Ishikawa (cell line): ENCODE results near the gene ANKRD11.

Source experiments
- CEBPB ChIP-seq: IDR thresholded peaks from 2 replicates; pipeline ENCODE4 v1.6.1; 2012
- CREB1 ChIP-seq: IDR thresholded peaks from 2 replicates; pipeline ENCODE4 v1.6.1; 2012; ENCODE audit warnings: low read depth
- EGR1 ChIP-seq: IDR thresholded peaks from 2 replicates; pipeline ENCODE4 v1.6.1; 2012
- EP300 ChIP-seq: IDR thresholded peaks from 2 replicates; pipeline ENCODE4 v1.6.1; 2012; ENCODE audit warnings: borderline replicate concordance
- FOXM1 ChIP-seq: IDR thresholded peaks from 2 replicates; pipeline ENCODE4 v1.6.1; 2012; ENCODE audit warnings: low read depth, borderline replicate concordance
- NFIC ChIP-seq: IDR thresholded peaks from 2 replicates; pipeline ENCODE4 v1.6.1; 2012
- RAD21 ChIP-seq: IDR thresholded peaks from 2 replicates; pipeline ENCODE4 v1.6.1; 2012; ENCODE audit warnings: low read depth
- TAF1 ChIP-seq: IDR thresholded peaks from 2 replicates; pipeline ENCODE4 v1.6.1; 2012; ENCODE audit warnings: low read depth, mild to moderate bottlenecking
- TCF12 ChIP-seq: IDR thresholded peaks from 2 replicates; pipeline ENCODE4 v1.6.1; 2012; ENCODE audit warnings: low read depth
- TEAD4 ChIP-seq: IDR thresholded peaks from 2 replicates; pipeline ENCODE4 v1.6.1; 2012
- YY1 ChIP-seq: IDR thresholded peaks from 2 replicates; pipeline ENCODE4 v1.6.1; 2012; ENCODE audit warnings: low read depth
- ZBTB7A ChIP-seq: IDR thresholded peaks from 2 replicates; pipeline ENCODE4 v1.6.1; 2012; ENCODE audit warnings: low read depth
- TF ChIP-seq, protein P1 (sequence below): IDR thresholded peaks from 2 replicates; pipeline ENCODE4 v1.6.1; 2012
- TF ChIP-seq, protein P2 (sequence below): IDR thresholded peaks from 2 replicates; pipeline ENCODE4 v1.6.1; 2012; ENCODE audit warnings: low read depth, mild to moderate bottlenecking
- TF ChIP-seq, protein P3 (sequence below): IDR thresholded peaks from 2 replicates; pipeline ENCODE4 v1.6.1; 2012

Gene ANKRD11

DNA sequence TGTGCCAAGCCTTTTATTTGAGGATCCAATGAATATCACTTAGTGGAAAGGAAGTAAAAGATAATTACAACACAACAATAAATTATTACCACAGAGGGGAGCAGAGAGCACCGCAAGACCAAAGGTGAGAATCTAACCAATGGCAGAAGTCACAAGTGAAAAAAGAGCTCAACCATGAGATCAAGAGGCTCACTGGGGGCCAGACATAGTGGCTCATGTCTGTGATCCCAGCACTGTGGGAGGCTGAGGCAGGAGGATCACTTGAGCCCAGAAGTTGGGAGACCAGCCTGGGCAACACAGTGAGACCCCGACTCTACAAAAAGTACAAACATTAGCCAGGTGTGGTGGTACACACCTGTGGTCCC lies 17.7 kb downstream of the ANKRD11 start:
- TF ChIP-seq TEAD4, result no peak

DNA sequence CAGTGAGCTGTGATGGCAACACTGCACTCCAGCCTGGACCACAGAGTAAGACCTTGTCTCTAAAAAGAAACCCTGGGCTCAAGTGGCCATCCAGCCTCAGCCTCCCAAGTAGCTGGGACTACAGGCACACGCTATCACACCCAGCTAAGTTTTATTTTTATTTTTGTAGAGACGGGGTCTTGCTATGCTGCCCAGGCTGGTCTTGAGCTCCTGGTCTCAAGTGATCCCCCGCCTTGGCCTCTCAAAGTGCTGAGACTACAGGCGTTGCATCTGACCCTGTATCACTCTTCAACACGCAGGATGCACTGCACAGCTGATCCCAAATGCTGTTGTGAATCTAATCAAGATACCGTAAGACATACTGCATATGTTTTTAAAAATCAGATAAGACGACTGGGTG lies 23.0 kb downstream of the ANKRD11 start:
- TF ChIP-seq EP300 (no peak), CREB1 (no peak), FOXM1 (no peak), RAD21 (no peak), EGR1 (no peak), ZBTB7A (no peak), NFIC (no peak), TCF12 (no peak), TAF1 (no peak), YY1 (no peak), TEAD4 (no peak)
- TF ChIP-seq, protein P1, sequence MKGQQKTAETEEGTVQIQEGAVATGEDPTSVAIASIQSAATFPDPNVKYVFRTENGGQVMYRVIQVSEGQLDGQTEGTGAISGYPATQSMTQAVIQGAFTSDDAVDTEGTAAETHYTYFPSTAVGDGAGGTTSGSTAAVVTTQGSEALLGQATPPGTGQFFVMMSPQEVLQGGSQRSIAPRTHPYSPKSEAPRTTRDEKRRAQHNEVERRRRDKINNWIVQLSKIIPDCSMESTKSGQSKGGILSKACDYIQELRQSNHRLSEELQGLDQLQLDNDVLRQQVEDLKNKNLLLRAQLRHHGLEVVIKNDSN, result no peak
- TF ChIP-seq, protein P2, sequence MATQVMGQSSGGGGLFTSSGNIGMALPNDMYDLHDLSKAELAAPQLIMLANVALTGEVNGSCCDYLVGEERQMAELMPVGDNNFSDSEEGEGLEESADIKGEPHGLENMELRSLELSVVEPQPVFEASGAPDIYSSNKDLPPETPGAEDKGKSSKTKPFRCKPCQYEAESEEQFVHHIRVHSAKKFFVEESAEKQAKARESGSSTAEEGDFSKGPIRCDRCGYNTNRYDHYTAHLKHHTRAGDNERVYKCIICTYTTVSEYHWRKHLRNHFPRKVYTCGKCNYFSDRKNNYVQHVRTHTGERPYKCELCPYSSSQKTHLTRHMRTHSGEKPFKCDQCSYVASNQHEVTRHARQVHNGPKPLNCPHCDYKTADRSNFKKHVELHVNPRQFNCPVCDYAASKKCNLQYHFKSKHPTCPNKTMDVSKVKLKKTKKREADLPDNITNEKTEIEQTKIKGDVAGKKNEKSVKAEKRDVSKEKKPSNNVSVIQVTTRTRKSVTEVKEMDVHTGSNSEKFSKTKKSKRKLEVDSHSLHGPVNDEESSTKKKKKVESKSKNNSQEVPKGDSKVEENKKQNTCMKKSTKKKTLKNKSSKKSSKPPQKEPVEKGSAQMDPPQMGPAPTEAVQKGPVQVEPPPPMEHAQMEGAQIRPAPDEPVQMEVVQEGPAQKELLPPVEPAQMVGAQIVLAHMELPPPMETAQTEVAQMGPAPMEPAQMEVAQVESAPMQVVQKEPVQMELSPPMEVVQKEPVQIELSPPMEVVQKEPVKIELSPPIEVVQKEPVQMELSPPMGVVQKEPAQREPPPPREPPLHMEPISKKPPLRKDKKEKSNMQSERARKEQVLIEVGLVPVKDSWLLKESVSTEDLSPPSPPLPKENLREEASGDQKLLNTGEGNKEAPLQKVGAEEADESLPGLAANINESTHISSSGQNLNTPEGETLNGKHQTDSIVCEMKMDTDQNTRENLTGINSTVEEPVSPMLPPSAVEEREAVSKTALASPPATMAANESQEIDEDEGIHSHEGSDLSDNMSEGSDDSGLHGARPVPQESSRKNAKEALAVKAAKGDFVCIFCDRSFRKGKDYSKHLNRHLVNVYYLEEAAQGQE, result no peak
- TF ChIP-seq, protein P3, sequence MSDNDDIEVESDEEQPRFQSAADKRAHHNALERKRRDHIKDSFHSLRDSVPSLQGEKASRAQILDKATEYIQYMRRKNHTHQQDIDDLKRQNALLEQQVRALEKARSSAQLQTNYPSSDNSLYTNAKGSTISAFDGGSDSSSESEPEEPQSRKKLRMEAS, result no peak

DNA sequence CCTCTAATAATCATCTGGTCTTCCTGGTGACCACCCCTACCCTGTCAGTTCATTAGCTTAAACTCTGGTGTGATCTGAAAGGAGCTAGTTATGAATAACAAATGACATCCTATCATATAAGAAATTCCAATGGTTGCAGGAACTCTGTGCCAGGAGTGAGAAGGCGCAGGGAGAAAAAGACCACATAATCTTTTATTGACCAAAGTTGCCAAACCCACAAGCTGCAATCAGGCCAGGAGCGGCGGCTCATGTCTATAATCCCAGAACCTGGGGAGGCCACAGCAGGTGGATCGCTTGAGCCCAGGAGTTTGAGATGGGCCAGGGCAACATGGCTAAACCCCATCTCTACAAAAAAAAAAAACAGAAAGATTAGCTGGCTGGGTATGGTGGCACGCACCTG lies 23.4 kb downstream of the ANKRD11 start:
- TF ChIP-seq, protein P3, result no peak
- TF ChIP-seq ZBTB7A, result no peak

DNA sequence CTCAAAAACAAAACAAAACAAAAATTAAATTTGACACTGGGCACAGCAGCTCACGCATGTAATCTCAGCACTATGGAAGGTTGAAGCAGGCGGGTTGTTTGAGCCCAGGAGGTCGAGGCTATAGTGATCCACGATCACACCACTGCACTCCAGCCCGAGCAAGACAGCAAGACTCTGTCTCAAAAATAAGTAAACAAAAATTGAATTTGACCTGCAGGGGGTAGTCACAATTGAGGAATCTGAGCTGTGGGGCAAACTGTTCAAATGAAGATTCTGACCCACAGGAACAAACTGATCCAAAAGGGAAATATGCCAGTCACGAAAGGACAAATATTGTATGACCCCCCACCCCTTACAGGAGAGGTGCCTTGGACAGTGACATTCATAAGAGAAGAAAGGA lies 29.8 kb downstream of the ANKRD11 start:
- TF ChIP-seq NFIC (no peak), RAD21 (no peak), TCF12 (no peak), EGR1 (no peak), CREB1 (no peak), CEBPB (no peak), EP300 (no peak), TAF1 (no peak), ZBTB7A (no peak), FOXM1 (no peak), TEAD4 (no peak)
- TF ChIP-seq, protein P2, result no peak
- TF ChIP-seq, protein P1, result no peak
- TF ChIP-seq, protein P3, result no peak

DNA sequence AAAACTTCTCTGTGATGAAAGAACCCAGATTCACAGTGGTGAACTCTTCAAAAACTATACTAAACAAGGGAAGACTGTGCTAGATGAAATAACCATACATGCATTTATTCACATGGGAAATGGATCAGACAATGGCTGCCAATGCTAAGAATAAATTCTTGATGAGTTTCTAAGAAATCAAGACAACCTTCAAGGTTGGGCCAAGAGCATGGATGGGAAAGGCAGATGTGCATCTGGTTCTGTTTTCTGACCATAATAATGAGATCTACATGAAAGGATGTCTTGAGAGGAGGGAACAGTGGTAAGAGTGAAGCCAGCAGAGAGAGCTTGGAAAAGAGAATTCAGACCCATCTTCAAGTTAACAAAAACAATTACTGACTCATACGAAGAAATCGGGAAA lies 31.4 kb downstream of the ANKRD11 start:
- TF ChIP-seq EGR1 (no peak), FOXM1 (no peak), CREB1 (no peak), ZBTB7A (no peak), EP300 (no peak), TAF1 (no peak), TCF12 (no peak), TEAD4 (no peak), CEBPB (no peak), NFIC (no peak), RAD21 (no peak), YY1 (no peak)
- TF ChIP-seq, protein P2, result no peak
- TF ChIP-seq, protein P3, result no peak
- TF ChIP-seq, protein P1, result no peak
